Measurements from ENCODE around the gene LTB. TPM values are rescaled to one million over a fixed set of nuclear protein-coding genes. Genes with fewer than 3 reads are reported as not detected.
A peak's percentile ranks its signal among the peaks of the same experiment; 100 is the strongest.

The LTB gene
- total RNA-seq, 4 donors from 2014 or later: 14.9 TPM; not detected in 3

DNA sequence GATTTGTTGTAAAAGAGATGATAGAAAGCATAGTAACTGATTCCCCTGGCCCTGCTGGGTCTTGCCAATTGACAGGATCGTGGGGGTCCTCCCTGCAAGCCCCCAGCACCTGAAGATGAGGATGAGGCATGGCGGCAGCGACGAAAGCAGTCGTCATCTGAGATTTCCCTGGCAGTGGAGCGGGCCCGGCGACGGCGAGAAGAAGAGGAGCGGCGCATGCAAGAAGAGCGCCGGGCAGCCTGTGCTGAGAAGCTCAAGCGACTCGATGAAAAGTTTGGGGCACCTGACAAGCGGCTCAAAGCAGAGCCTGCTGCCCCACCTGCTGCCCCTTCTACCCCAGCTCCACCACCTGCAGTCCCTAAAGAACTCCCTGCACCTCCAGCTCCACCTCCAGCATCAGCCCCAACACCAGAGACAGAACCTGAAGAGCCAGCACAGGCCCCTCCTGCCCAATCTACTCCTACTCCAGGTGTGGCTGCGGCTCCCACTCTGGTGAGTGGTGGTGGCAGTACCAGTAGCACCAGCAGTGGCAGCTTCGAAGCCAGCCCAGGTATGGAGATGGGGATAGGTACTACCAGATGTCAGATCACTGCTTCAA lies 45.6 kb upstream of the LTB start:
- H3K9me3 ChIP-seq: no peaks in the 10 kb centered on the region
- no peak overlapping the region for H3K27ac ChIP-seq
- no peak overlapping the region for H3K4me3 ChIP-seq
- H3K27me3 ChIP-seq: no peaks in the 10 kb centered on the region
- H3K36me3 ChIP-seq: peaks cover 0 to 100% (median 0%) of the 10 kb centered on the region in 3 donors
- H3K4me1 ChIP-seq: peaks cover 0 to under 1% (median 0%) of the 10 kb centered on the region in 4 donors
- DNase-seq: no peak
- TF ChIP-seq, protein P1, sequence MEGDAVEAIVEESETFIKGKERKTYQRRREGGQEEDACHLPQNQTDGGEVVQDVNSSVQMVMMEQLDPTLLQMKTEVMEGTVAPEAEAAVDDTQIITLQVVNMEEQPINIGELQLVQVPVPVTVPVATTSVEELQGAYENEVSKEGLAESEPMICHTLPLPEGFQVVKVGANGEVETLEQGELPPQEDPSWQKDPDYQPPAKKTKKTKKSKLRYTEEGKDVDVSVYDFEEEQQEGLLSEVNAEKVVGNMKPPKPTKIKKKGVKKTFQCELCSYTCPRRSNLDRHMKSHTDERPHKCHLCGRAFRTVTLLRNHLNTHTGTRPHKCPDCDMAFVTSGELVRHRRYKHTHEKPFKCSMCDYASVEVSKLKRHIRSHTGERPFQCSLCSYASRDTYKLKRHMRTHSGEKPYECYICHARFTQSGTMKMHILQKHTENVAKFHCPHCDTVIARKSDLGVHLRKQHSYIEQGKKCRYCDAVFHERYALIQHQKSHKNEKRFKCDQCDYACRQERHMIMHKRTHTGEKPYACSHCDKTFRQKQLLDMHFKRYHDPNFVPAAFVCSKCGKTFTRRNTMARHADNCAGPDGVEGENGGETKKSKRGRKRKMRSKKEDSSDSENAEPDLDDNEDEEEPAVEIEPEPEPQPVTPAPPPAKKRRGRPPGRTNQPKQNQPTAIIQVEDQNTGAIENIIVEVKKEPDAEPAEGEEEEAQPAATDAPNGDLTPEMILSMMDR (IDR thresholded peaks at IDR 0.05): no peak
- TF ChIP-seq POLR2A (IDR thresholded peaks at IDR 0.05): no peak

DNA sequence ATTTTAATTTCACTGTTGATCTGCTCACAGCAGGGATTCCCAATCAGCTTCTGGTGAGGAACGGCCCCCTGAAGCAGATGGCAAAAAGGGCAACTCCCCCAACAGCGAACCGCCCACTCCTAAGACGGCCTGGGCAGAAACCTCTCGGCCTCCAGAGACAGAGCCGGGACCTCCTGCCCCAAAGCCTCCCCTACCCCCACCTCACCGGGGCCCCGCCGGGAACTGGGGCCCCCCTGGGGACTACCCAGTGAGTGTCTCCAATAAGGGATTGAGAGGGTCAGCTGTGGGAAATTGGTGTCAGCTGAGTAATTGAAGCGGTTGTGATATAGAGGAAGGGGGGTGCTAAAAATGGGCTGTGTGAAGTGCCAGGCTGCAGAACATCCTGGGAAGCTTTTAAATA lies 44.7 kb upstream of the LTB start:
- H3K36me3 ChIP-seq: peaks cover 0 to 93% (median 0%) of the 10 kb centered on the region in 3 donors
- no peak overlapping the region for H3K27ac ChIP-seq
- DNase-seq: no peak
- no peak for TF ChIP-seq POLR2A (IDR thresholded peaks at IDR 0.05)
- TF ChIP-seq, protein P1 (IDR thresholded peaks at IDR 0.05): no peak
- H3K4me3 ChIP-seq: no peak overlapping the region
- H3K27me3 ChIP-seq: no peaks in the 10 kb centered on the region
- H3K9me3 ChIP-seq: no peaks in the 10 kb centered on the region
- peaks cover 0 to 9% (median 0%) of the 10 kb centered on the region in 4 donors for H3K4me1 ChIP-seq

DNA sequence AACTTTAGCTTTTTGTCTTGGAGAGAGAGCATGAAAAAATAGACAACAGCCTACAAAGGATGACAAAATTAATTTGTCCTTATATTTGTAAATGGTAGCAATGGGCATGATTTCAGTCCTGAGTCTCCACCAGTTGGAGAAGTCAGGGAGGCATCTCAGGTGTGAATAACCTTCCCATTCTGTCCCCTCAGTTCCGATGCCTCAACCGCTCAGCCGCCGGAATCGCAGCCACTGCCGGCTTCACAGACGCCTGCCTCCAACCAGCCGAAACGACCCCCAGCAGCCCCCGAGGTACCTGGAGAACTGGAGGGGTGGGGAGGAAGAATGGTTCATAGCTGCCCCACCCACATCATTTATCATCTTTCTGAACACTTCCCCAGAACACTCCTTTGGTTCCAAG lies 41.8 kb upstream of the LTB start:
- no peak for DNase-seq
- Histone ChIP-seq H3K27me3 (no peaks in the 10 kb centered on the region), H3K36me3 (peaks cover 0 to 64% (median 0%) of the 10 kb centered on the region in 3 donors), H3K27ac (no peak overlapping the region), H3K4me3 (no peak overlapping the region), H3K4me1 (peaks cover 0 to 16% (median 0%) of the 10 kb centered on the region in 4 donors), H3K9me3 (no peaks in the 10 kb centered on the region)
- TF ChIP-seq POLR2A (IDR thresholded peaks at IDR 0.05): no peak
- TF ChIP-seq, protein P1 (IDR thresholded peaks at IDR 0.05): no peak

DNA sequence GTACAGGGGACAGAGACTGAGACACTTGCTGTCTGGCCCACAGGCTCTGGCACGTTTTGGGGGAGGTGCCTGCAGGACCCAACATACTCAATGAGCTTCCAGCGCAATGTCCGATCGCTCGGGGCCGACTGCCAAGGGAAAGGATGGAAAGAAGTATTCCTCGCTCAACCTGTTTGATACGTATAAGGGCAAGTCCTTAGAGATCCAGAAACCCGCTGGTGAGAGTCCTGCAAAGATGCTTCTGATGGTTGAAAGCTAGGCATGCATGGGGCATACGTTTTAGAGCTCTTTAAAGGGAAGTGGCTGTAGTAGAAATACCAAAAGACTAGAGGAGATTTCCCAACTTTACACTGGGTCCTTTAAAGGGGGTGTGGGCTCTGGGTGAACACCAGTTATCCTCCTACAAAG lies 40.5 kb upstream of the LTB start:
- no peak for TF ChIP-seq POLR2A (IDR thresholded peaks at IDR 0.05)
- TF ChIP-seq, protein P1 (IDR thresholded peaks at IDR 0.05): no peak
- Histone ChIP-seq H3K9me3 (no peaks in the 10 kb centered on the region), H3K4me1 (peaks cover 0 to 16% (median 0%) of the 10 kb centered on the region in 4 donors), H3K27ac (peak overlapping the region in 1 of 4 donors; percentile 38), H3K27me3 (no peaks in the 10 kb centered on the region), H3K4me3 (no peak overlapping the region), H3K36me3 (peaks cover 0 to 50% (median 0%) of the 10 kb centered on the region in 3 donors)
- no peak for DNase-seq

DNA sequence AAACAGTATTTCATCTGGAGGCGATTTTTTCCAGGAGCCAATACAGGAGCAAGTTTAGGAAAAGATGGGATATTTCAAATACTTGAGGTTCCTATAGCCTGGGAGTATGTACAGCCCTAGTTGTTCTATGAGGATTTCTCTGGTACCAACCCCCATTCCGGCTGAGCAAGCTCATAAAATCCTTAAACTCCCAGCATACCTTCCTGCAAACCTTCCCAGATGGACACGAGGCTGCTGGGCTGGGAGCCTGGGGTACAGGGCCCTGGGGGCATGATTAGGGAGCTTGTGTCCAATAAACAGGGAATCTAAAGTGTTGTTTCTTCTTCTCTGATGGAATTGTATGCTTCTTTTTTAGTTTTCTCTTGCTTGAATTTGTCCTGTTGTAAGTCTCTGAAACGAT lies 39.8 kb upstream of the LTB start:
- Histone ChIP-seq H3K27ac (peak overlapping the region; percentile 38 to 99 (median 96)), H3K4me3 (peak overlapping the region in 2 of 4 donors; percentile 89 to 100), H3K4me1 (peaks cover 0 to 16% (median 0%) of the 10 kb centered on the region in 4 donors), H3K9me3 (no peaks in the 10 kb centered on the region), H3K36me3 (peaks cover 0 to 44% (median 0%) of the 10 kb centered on the region in 3 donors), H3K27me3 (no peaks in the 10 kb centered on the region)
- TF ChIP-seq, protein P1 (IDR thresholded peaks at IDR 0.05): no peak
- TF ChIP-seq POLR2A (IDR thresholded peaks at IDR 0.05): no peak
- no peak for DNase-seq
